Activated gamma-delta T cell treated with anti-CD3 and anti-CD28 coated beads, Interleukin-2, amount 50 U/mL, for 16 hours (primary cell): ENCODE measurements around the gene RADIL.

ENCODE experiments used
- DNase-seq: peaks from one replicate; pipeline ENCODE4 v3.0.0-alpha.2; 2020; ENCODE audit warnings: low read depth

The RADIL gene

DNA sequence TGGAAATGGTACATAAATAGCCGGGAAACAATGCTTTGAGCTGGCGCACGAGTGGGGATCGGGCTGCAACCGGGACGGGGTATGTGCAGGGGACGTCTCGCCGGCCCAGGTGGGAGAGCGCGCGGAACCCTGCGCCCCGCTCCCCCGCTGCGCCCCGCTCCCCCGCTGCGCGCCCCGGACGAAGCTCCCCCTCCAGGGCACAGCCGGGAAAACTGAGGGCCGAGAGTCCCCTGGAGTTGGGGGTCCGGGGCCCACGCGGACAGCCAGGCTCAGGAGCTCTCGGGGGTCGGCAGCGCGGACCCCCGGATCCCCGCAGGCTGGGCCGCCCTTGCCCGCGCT is 514 bp downstream of the RADIL start:
- no peak for DNase-seq

DNA sequence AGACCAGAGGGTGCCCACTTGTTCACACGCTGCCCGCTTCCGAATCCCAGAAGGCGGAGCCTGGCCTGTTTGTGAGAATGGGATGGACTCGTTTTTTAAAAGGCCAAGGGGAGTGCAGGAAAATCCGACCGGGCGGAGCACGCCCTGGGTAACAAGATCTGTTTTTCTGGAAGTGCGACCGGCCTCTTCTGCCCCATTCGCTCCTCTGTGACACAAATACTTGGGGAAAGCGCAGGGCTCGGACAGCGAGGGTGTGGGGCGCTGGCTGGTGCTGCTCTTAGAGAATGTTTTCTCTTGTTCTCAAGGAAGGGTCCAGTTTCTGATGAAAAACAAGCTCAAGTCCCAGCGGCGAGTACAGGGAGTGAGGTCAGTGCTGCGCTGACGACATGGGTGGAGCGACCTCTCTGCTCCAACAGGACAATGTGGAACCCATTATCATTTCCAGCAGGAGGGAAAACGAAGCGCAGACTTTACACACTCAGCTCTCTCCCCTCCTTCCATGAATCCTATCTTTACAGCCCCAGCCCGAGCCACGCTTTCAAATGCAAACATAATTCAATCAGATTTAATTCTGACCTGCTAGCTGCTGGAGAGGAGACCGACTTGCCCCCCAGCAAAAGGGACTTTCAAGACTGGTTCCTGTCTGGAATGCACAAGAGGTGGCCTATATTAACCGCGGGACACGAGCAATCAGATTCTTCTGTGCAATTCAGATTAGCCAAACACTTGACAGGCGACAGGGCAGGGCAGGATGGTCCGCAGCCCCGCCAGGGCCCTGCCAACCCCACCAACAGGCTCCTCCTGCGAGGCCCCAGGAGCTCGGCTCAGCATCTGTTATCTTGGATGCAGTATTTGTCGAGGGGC is 1.1 kb downstream of the RADIL start:
- no peak for DNase-seq

DNA sequence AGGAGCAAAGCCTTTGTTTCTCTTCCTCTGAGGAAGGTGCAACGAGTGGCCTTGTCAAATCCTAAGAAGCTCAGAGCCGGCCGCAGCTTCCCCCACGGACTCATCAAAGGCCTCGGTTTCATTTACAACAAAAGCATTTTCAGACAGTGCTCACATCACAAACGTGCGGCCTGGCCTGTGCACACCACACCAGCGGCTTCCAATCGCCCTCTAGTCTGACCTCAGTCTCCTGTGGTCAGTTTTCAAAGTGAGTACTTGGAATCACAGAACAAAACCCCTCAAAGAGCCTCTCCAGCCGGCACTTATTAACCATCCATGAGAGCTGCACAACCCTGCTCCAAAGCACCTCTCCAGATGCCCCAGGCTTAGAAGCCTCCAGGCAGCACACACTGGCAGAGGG is 3.3 kb downstream of the RADIL start:
- DNase-seq, result no peak

DNA sequence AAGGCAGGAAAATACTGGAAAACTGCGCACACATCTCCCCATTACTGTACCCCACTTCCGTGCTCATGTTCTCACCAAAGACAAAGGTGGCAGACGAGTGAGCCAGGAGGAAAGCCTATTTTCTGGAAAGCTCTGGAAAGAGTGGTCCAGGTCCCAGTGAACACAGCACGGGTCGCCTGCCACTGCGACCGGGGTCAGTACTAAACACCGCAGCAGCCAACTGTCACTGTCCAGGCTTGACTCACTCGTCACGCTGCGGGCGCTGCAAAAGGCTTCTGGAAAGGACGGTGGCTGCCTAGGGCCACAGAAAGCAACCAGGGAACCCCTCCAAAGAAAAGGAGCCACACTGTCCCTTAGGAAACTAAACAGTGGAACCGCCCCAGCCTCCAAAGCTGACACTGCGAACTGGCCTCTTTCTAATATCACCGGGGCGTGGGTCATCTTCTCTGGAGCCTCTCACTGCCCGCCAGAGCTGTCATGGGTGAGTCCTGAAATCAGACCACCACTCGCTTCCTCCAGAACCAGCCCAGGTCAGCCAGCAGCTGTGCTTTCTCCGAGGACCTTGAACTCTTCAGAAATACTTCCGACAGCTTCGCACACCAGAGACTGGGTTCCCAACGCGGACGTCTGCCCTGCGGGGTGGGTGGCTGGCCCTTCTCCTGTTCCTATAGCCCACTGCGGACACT is 4.0 kb downstream of the RADIL start:
- no peak for DNase-seq

DNA sequence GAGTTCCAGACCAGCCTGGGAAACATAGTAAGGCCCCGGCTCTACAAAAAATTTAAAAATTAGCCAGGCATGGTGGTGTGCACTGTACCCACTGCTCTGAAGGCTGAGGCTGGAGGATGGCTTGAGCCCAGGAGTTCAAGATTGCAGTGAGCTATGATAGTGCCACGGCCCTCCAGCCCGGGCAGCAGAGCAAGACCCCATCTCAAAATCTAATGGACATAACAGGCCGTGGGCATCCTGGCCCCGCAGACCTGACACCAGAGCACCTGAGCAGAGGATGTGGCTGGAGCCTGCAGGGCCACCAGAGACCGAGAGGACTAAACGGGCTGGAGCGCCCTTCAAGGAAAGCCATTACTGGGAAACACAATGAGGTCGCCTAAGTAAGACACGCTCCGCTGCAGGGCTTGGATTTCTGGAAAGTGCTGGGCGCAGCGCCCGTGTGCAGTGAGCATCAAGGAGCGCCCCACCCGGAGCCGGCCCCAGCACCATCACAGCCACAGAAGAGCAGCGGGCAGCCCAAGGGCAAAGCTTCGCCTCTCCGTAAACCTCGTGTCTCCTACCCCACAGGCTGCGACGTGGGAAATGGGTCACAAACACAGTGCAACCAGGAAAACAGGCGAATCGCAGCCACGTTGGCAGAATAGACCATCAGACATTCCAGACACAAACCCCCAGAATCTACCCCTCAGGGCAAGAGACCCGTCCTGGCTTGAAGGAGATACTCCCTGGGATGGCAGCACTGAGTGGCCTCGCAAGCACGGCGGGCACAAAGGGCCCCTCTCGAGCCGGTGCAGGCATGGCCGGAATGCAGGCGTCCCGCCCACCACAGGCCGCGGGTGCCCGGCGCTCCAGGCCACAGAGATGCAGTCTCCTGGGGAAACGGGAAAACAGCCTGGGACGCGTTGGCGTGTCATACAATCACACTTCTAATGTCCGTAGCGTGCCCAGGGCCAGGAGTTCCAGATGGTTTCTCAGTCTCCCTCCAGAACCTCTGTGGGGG is 4.9 kb downstream of the RADIL start:
- DNase-seq, result no peak

DNA sequence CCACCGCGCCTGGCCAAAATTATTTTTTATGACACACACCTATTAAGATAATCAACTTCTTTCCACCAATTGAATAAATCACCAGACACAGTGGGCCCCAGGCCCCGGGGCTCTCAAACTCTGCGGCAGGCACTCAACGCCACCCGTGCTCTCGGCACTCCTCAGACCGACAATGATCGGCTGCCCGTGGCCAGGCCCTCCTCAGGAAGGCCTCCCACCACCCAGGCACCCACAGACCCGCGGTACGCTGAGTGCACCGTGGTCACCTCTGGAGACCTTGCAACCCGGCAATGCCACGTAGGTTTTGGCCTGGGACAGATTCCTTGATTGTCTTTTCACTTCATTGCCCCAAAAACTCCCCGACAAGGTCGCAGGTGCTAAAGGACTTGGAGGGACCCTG is 6.9 kb downstream of the RADIL start:
- DNase-seq, result no peak

DNA sequence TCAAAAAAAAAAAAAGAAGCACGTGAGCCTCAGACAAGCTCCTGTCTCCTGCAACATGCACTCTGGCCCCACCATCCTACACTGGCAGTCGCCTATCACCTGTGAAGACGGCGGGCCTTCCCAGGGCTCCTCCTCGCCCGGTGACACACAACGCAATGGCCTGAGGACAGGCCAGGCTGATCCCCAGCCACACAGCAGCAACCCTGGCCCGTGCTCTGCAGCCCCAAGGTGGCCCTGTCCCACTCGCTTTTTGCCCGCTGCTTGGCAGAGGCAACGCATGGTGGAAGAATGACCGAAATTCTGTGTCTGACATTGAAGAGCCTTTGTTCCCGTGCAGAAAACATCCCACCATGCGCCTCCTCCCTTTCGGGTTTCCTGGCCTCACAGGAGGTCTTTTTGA is 8.1 kb downstream of the RADIL start:
- no peak for DNase-seq

DNA sequence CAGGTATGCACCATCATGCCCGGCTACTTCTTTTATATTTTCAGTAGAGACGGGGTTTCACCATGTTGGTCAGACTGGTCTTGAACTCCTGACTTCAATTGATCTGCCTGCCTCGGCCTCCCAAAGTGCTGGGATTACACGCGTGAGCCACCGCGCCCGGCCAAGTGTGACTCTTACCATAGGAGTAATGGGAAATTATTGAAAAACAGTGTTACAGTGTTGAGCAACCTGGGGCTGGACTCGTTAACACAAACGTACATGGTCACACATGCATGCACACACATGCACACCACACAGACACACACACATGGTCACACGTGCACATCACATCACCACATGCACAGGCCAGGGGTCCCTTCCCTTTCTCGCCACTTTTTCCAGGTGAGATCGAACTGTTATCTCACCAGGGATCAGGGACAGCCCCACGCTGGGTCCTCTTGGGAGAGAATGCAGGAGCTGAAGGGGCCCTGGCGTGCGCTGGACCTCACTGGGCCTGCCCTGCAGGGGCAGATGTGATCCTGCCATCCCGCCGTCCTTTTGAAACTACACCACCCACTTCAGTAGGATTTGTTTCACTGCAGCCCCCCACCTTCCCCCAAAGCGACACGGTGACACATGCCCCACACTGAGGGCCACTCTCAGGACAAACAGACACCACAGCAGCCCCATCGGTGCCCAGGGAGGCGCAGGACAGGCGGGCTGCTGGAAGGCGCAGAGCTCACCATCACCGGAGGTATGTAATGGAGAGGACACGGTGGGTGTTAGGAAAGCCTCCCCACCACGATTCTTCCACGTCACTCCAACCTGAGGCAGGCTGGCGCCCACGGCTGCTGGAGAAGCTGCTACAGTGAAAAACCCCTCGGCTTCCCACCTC is 10.2 kb downstream of the RADIL start:
- DNase-seq, result no peak

DNA sequence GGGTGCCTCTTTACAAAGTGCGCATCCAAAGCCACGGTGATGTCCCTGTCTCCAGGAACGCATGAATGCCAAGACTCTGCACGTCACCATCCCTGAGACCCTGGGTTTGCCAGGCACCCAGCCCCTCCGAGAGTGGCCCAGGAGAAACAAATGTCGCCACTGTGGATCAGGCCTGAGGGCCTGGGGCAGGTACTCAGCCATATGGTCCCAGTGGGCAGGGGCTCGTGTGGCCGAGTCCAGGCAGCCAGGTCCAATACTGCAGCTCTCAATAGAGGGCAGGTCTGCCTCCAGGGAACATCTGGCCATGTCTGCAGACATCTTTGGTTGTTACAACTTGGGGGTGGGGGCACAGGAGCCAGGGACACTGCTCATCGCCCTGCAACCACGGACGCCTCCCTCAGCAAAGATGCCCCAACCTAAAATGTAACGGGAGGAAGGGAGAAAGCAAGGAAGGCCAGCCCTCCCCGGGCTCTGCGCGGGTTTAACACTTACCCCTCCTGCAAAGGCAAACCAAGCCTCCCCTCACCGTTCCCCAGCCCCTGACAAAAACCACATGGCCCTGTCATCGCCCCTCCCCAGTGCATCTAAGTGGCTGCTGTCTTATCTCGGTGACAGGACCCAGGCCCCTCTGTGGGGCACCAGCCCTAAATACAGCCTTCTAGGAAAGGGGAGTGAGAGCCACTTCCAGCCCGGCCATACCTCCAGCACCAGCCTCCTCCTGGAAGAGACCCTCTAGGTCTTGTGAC is 11.4 kb downstream of the RADIL start:
- DNase-seq, result no peak

DNA sequence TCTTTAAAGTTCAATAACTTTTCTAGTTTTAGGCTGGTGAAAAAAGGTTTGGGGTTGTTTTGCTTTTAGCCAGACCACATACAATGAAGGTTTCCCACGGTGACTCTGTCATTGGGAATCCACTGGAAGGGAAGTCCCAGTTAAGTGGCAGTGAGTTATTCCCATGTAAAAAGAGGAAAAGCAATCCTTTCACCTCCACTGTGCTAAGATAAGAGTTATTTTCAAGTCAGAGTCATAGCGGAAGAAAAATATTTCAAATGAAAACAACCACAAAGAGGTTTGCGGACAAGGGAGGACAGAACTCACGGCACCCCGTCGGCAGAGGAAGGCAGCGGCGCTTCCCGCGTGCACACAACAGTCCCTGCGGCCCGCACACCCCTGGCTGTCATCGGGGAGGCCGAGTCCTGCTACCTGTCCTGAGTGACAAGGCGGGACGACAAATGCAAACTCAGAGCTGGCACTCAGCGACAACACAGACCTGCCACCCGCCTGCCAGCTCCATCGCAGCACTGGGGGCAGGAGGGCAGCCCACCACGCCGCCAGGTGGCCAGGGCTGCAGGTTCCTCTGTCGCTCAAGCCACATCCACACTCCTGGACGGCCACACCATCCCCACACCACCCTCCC is 12.3 kb downstream of the RADIL start:
- DNase-seq, result no peak

DNA sequence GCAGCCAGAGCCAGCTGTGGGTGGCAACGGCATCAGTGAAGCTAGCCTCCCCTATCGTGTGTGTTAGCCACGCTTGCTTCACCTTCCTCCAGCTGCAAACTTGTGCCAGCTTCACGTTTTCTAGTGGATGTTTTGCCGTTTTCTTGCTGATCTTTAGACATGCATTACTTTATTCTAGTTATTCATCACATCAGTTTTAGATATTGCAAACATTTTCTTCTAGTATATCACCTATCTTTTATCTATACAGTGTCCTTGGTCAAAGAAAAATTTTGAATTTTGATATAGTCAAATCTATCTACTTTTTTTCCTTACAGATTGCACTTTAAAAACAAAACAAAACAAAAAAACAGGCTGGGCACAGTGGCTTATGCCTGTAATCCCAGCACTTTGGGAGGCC is 15.0 kb downstream of the RADIL start:
- DNase-seq, result no peak

DNA sequence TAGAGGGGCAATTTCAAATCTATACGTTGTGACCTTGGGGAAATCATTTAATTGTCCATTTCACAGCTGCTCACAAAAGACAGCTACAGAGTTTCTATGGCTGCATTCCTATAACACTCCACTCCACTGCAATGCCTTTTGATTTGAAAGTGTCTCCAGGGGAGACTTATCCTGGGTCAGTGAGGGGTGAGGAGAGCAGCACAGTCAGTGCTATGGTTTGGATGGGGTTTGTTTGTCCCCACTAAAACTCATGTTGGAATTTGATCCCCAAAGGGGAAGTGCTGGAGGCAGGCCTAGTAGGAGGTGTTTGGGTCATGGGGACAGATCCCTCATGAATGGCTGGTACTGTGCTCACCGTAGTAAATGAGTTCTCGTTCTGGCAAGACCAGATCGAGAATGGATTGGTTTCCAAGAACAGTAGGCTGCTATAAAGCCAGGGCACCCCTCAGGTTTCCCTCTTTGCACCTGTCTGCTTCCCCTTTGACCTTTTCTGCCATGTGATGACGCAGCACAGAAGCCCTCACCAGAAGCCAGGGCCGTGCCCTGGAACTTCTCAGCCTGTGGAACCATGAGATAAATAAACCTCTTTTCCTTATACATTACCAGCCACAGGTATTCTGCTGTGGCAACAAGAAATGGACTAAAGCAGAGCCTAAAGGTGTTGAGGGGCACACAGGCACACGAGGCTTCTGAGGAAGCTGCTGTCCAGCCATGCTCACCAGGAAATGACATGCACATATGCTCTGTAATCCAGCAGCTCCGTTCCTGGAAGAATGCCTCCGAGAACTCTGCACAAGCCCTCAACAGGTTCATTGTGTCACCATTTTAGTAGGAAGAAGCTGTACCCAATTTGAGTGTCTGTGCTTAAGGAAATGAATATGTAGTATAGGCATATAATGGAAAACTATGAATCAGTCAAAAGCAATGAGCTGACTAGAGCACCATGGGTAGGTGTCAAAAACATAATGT is 16.7 kb downstream of the RADIL start:
- DNase-seq, result no peak

DNA sequence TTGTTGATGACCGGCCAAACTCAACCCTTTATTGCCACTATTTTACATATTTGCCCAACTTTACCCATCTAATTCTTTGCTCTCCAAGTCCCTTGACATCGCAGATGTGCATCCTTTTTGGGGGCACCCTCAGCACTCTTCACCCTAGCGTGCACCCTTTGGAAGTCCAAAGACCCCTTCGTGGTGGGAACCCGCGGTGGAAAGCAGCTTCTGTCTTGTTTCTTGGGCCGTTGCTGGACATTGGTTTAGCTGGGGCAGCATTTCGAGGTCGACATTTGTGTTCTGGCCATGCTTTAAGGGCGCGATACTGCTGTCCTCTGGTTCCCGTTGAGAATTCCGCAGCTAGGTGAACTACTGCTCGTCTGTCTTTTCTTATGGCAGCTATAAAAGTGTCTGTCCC is 21.4 kb downstream of the RADIL start:
- DNase-seq, result no peak

DNA sequence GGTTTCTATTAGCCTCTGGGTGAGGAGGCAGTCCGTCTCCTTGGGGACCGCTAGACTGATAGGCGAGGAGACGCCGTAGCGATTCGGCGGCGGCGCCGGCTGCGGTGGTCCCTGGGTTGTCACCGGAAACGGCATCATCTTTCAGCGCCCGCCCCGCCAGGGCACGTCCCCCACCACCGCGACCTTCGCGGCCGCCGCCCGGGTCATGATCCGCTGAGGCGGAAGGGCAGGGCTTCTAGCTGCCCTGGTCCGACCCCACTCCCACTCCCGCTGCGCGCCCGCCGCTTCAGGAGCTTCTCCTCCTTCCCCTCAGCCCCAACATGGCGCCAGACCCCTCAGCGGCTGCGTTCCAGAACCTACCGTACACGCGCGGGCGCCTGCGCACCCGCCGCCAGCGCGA is 21.8 kb downstream of the RADIL start, which contains the start of gene PAPOLB:
Gene PAPOLB (minus strand): TSS at position 358 of the 400 bp plus-strand sequence. CDS start 220 bp downstream, at position 138.
- DNase-seq, result no peak

DNA sequence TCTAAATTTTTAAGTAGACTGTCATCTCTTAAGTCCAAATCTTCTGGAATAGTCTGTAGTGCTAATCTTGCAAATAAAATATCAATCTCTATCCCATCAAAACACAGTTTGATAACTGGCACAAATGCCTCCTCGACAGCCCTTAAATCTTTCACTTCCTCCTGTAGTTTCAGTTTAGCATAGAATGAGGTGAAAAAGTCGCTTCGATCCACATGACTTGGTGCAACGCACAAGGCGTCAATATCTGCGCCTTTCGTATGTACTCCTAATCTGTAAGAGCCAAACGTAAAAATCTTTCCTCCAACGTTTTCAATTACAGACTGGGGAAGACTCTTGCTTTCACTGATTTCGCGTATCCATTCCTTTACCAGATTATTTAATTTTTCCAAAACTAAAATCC is 22.3 kb downstream of the RADIL start:
- no peak for DNase-seq

DNA sequence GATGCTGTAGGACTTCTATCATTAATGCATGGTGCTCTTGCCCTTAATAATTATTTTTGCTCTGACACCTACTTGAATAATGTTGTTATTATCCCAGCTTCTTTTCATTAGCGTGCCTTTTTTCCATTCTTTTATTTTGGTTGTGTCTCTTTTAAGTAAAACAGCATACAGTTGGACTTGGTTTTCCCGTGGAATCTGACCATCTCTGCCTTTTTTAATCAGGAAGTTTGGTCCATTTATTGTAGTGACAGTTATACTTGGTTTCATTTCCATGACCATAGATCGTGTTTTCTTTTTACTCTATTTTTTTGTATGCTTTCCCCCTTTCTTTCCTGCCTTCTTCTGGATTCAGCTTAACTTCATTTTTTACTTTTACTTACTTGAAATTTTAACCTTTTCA is 26.3 kb downstream of the RADIL start:
- no peak for DNase-seq

DNA sequence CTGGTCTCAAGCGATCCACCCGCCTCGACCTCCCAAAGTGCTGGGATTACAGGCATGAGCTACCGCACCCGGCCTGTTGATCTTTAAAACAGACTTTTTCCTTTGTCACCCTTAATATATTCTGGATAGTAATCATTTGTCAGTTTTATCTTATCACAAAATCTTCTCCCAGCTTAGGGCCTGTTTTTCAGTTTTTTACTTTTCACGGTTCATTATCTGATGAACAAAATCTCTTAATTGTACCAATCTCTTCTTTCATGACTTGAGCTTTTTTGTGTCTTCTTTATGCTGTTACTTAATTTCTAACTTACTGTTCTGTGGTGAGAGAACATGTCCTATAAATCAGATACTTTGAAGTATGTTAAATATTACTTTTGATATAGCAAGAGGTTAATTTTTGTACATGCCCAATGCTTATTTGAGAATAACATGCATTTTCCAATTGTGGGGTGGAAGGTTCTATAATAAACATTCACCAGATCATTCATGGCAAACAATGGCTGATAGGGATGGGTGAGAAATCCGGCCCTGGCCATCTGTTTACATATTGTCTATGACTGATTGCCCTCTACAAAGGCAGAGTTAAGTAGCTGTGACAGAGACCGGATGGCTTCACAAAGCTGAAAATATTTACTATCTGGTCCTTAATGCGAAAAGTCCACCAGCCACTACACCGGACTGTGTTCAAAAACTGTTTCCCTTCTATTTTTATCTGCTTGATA is 27.0 kb downstream of the RADIL start:
- DNase-seq, result no peak

DNA sequence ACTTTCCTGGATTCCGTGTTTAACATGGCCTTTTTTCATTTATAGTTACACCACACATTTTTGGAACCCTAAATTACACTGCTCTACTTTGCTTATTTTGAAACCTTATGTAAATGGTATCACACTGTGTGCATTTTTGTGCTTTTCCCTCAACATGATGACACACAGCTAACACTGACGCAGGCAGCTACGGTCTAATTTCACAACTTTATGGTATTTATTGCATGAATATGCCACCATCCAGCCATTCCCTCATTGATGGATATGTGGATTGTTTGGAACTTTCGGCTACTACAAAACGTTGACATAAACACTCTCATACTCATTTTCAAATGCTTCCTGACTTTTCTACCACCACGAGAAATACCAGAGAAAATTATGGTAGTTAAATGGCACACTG is 28.6 kb downstream of the RADIL start:
- DNase-seq, result no peak
